Left lung (tissue), 10 donors: ENCODE results near the gene SUB1. TPM values are rescaled to one million over a fixed set of nuclear protein-coding genes. Genes with fewer than 3 reads are reported as not detected.

Source experiments
- ATAC-seq: fragments of 200-7000 bp; cut with Tn5 transposase; one replicate; pipeline ENCODE4 v1.9.1; 2020; ENCODE audit warnings: moderate library complexity
- DNase-seq, 4 donors: peaks; one replicate each; pipeline ENCODE4 v3.0.0-alpha.2; 2013 to 2020
- H3K27ac ChIP-seq, 2 donors: fragments of 200-600 bp; sonication (generic) in 1 of 2; one replicate each; pipeline versions ENCODE4 v1.5.0 to v1.8.0; 2020 to 2021
- H3K27me3 ChIP-seq, 2 donors: fragments of 200-600 bp; sonication (generic) in 1 of 2; one replicate each; pipeline versions ENCODE4 v1.5.0 to v1.8.0; 2020 to 2021
- H3K36me3 ChIP-seq, 2 donors: fragments of 200-600 bp; sonication (generic) in 1 of 2; one replicate each; pipeline versions ENCODE4 v1.5.0 to v1.8.0; 2020 to 2021
- H3K4me1 ChIP-seq, 2 donors: fragments of 200-600 bp; one replicate each; pipeline ENCODE4 v1.8.0; 2021
- H3K4me3 ChIP-seq, 2 donors: fragments of 200-600 bp; sonication (generic) in 1 of 2; one replicate each; pipeline versions ENCODE4 v1.5.0 to v1.8.0; 2020 to 2021; ENCODE audit warnings: mild to moderate bottlenecking in 1 of 2
- H3K9me3 ChIP-seq, 2 donors: fragments of 200-600 bp; sonication (generic) in 1 of 2; one replicate each; pipeline versions ENCODE4 v1.5.0 to v1.8.0; 2020 to 2021
- intact Hi-C, 2 donors: fragments of 100-400 bp; cut with DNase I; formaldehyde crosslinking; loops; one replicate each; pipeline versions ENCODE4 v1.11.2 to v1.14.2; 2022
- polyA plus RNA-seq, 6 donors: library from polyadenylated mRNA; unstranded; fragments of 120-200 nt; gene quantifications; one replicate each; pipeline ENCODE4 v1.2.1, GENCODE V29; 2013; ENCODE audit not compliant: insufficient read length in 6 of 6
- total RNA-seq, 2 donors: library from RNA; stranded (reverse); fragmentation: NEBNext Ultra II Directional; extraction: Animal tissue kit (Norgen Biotek cat#: 25700); gene quantifications; one replicate each; pipeline ENCODE4 v1.2.1, GENCODE V29; 2021
- TF ChIP-seq, protein P1 (sequence below), 2 donors: fragments of 200-600 bp; sonication (generic) in 1 of 2; IDR thresholded peaks; one replicate each; pipeline versions ENCODE4 v1.5.0 to v1.8.0; 2021; ENCODE audit warnings: antibody characterized with exemption in 2 of 2
- donor health status: DM: no; HTN: yes; CAD: no.
- donor health status: DM: no; HTN: no; CAD: no.

Gene SUB1
- total and polyA plus RNA-seq, 8 donors: 166 to 289 (median 256) TPM

DNA sequence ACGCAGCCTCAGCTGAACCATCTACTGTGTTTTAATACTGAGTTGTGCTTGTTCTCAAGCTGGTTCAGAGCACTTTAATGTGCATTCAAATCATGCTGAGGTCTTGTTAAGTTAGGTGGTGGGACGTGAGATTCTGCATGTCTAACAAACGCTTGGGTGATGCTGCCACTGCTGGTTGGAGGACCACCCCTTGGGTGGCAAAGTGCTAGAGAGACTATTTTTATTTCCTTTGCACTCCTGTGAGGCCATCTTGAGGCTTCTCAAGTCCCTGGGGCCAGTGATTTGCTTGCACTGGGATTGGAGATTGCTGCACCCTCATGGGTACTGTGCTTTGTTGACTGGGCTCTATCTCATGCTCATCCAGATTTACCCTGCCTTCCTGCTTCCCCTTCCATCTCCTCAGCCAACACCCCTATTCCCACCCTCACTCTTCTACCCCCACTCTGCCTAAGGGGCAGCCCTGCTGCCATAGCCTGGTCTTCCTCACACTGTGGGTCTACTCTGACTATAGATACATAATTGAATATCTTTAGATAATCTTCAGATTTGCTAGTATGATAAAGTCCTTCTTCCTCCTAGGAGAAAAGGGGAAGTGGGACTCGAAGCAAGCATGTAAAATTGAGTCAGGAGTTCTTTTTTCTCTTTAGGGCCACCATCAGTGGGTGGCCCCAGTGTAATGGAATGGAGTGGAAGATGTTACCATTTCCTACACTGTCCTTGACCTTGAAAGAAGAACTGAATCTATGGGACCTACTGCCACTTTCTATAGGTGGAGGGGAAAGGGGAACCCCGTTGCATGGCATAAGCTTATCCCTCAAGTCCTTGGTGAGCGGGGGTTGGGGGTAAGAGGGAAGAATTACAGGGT is 45.1 kb upstream of the SUB1 start:
- TF ChIP-seq, protein P1, sequence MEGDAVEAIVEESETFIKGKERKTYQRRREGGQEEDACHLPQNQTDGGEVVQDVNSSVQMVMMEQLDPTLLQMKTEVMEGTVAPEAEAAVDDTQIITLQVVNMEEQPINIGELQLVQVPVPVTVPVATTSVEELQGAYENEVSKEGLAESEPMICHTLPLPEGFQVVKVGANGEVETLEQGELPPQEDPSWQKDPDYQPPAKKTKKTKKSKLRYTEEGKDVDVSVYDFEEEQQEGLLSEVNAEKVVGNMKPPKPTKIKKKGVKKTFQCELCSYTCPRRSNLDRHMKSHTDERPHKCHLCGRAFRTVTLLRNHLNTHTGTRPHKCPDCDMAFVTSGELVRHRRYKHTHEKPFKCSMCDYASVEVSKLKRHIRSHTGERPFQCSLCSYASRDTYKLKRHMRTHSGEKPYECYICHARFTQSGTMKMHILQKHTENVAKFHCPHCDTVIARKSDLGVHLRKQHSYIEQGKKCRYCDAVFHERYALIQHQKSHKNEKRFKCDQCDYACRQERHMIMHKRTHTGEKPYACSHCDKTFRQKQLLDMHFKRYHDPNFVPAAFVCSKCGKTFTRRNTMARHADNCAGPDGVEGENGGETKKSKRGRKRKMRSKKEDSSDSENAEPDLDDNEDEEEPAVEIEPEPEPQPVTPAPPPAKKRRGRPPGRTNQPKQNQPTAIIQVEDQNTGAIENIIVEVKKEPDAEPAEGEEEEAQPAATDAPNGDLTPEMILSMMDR (IDR thresholded peaks at IDR 0.05): no peak
- H3K27ac ChIP-seq: no peak overlapping the region
- no peaks in the 10 kb centered on the region for H3K9me3 ChIP-seq
- no peaks in the 10 kb centered on the region for H3K36me3 ChIP-seq
- peaks cover 0 to 24% of the 10 kb centered on the region in 2 donors for H3K4me1 ChIP-seq
- H3K4me3 ChIP-seq: no peak overlapping the region
- H3K27me3 ChIP-seq: no peaks in the 10 kb centered on the region
- DNase-seq: no peak
- ATAC-seq: peak; percentile 53
- intact Hi-C loops: no loop called here

DNA sequence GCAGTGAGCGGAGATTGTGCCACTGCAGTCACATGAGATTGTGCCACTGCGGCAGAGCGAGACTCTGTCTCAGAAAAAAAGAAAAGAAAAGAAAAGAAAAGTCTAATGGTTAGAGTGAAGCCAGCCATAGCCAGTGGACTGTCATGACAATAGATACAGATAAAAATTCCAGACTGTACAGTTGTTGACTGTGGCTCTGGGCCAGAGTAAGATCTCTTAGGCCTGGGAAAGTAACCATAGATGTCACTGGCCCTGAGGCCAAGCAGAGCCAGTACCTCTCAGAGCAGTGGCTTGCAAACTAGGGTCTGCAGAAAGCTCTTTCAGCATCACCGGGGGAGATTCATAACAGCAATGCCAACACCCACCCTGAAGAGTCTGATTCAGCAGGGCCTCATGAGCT is 44.1 kb upstream of the SUB1 start:
- Histone ChIP-seq H3K36me3 (no peaks in the 10 kb centered on the region), H3K9me3 (no peaks in the 10 kb centered on the region), H3K27ac (no peak overlapping the region), H3K27me3 (no peaks in the 10 kb centered on the region), H3K4me1 (peaks cover 0 to 24% of the 10 kb centered on the region in 2 donors), H3K4me3 (no peak overlapping the region)
- ATAC-seq (no peak), DNase-seq (no peak)
- intact Hi-C loops: no loop called here
- TF ChIP-seq, protein P1 (IDR thresholded peaks at IDR 0.05): no peak

DNA sequence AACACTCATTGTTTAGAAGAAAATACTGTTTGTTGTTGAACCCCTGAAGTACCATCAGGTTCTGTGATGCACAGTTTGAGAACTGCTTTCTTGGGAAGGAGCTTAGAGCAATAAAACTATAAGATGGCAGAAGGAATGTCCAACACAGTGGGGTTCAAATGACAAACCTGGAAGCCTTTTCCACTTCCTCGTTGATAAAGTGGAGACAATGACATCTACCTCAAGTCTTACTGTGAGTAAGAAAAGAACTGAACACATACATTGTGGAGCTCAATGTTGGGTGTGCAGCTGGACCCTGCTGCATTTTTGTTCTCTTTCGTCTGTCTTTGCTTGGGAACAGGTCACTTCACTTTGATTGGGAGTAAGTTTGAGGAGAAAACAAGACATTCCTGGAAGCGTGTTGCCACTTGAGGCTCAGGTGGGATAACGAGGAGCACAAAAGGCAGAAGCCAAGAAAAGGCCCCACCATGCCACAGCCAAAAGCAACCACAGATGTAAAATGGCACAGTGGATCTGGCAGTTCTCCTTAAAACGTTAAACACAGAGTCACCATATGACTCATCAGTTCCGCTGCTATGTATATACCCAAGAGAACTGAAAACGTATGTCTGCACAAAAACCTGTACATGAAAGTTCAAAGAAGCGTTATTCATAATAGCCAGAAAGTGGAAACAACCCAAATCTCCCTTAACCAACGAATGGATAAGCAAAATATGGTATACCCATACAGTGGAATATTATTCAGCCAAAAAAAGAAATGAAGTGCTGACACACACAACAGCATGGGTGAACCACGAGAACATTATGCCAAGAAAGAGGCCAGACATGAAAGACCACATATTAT is 42.9 kb upstream of the SUB1 start:
- no peak for DNase-seq
- no peak overlapping the region for H3K4me3 ChIP-seq
- H3K36me3 ChIP-seq: no peaks in the 10 kb centered on the region
- H3K9me3 ChIP-seq: no peaks in the 10 kb centered on the region
- ATAC-seq: no peak
- no peaks in the 10 kb centered on the region for H3K27me3 ChIP-seq
- intact Hi-C loops: no loop called here
- peaks cover 0 to 22% of the 10 kb centered on the region in 2 donors for H3K4me1 ChIP-seq
- TF ChIP-seq, protein P1 (IDR thresholded peaks at IDR 0.05): no peak
- no peak overlapping the region for H3K27ac ChIP-seq

DNA sequence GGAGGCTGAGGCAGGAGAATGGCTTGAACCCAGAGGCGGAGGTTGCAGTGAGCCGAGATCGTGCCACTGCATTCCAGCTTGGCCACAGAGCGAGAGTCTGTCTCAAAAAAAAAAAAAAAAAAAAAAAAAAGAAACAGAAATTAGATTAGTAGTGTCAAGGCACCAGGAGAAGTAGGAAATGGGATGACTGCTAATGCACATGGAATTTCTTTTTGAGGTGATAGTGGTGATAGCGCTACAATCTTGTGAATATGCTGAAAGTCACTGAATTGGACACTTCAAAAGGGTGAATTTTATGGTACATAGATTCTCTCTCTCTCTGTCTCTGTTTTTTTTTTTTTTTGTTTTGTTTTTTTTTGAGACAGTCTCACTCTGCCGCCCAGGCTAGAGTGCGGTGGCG is 42.1 kb upstream of the SUB1 start:
- Histone ChIP-seq H3K4me3 (no peak overlapping the region), H3K4me1 (peaks cover 0 to 13% of the 10 kb centered on the region in 2 donors), H3K9me3 (no peaks in the 10 kb centered on the region), H3K27ac (no peak overlapping the region), H3K36me3 (no peaks in the 10 kb centered on the region), H3K27me3 (no peaks in the 10 kb centered on the region)
- ATAC-seq (no peak), DNase-seq (no peak)
- intact Hi-C loops: no loop called here
- TF ChIP-seq, protein P1 (IDR thresholded peaks at IDR 0.05): no peak
